ENCODE data around the gene SLC5A6. TPM values are rescaled to one million over a fixed set of nuclear protein-coding genes. Genes with fewer than 3 reads are reported as not detected.
"Not testable (repeated sequence)": the region's sequence is repeated elsewhere in the genome, so short reads cannot be mapped to it uniquely, and the experiment has no call there.

The SLC5A6 gene
- polyA plus RNA-seq, 3 donors = 46.6 to 56.2 (median 48.8) TPM

DNA sequence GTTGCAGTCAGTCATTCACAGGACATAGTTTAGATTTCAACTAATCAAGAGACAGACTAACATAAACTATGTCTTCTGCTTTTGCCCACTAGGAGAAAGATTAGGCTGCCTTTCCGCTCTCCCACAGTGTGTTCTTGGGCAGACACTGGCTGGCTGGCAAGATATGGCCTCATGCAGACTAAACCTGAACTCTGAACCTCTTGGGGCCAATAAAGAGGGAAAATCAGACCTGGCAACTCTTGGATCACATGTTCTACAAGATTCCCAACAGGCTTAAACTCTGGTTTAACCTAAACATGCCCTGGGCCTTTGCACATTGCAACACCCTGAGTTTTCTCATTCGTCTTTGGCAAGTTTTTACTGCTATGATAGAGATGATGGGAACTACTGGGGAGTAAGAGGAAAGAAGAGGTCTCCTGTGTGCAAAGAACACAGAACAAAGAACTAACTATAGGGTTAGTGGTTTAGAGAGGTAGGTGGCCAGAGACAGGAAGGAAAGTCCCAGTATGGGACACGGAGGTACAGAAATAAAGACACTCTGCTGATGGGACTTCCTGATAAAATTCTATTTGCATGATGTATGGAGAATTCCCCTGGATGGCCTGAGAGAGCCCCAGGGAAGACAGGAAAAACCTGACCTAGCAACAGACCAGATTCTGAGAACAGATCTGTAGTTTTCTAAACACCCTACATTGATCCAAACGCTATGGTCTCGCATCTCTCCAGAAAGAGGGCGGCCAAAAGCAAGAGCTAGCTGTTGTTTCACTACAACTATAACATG lies 2.3 kb downstream of the SLC5A6 start:
- DNase-seq = no peak

- no peak for DNase-seq
Measured at GRCh38 chr2:27208486-27209050, 3.5 kb downstream of the SLC5A6 start.

GRCh38 chr2:27206346-27206745 lies 5.7 kb downstream of the SLC5A6 start:
- no peak for DNase-seq

DNA sequence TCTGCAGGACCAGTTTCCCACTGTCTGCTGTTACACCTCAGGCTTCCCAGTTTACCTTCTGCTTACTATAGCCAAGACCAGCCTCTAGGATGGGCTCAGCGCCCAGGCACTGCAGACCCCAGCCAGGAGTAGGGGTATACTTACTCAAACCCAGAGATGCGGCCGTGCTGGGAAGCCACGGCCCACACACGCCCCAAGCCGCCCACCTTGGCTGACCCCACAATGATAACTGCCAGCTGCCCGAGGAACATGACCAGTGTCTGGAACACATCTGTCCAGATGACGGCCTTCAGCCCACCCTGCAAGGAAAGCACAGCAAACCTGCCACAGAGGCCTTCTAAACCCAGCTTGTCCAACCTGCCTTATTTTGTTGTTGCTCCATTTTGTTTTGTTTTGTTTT lies 6.9 kb downstream of the SLC5A6 start:
- DNase-seq = no peak

DNA sequence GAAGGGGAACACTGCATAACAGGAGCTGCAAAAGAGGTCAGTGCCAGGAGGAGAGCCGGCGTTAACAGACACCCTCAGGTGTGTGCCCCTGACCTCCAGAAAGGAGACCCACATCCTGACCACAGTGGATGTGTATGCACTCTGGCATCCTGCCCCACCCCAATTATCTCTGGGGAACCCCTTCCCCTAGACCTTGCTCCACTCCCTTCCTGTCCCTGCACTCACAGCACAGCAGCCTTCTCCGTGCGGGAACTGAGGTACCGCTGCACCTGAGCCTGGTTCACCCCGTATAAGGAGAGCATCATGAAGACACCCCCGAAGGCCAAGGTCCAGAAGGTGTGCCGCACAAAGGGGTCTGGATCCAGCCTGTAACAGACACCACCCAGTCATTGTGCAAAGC lies 7.5 kb downstream of the SLC5A6 start:
- DNase-seq = no peak

DNA sequence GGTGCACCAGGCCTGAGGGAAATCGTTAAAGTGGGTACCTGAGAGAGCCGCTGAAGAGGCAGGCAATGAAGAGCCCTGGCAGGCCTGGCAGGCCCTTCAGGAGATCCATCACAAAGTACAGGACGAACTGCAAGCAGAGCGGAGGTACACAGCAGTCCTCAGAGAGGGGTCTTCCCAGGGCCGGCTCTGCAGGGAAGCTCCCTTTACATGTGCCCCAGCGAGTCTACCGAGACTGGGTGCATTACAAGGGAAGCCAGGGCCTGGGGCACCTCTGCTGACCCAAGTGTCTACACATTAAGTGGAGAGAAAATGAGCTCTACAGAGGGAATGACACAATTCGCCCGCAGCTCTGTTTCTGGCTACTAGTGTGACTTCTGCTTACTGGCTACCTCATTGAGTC lies 8.3 kb downstream of the SLC5A6 start:
- no peak for DNase-seq

DNA sequence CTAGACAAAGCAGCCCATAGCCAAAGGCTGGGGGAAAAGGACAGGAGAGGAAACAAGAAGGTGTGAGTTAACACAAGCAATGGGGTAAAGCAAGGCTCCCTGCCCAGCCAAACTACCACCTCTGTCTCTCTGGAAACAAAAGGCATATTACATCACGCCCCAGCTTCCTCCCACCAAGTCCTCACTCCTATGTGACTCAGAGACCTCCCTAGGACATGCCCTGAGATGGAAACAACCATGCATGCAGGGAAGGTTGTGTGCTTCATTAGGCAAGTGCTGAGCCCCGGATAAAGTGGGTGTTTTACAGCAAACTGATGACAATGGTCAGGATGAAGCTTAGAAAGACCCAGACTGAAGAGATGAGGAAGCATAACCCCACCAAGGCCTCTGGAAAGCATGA lies 9.2 kb downstream of the SLC5A6 start:
- DNase-seq = no peak

- no peak for DNase-seq
Measured at GRCh38 chr2:27201675-27202074, 10.4 kb downstream of the SLC5A6 start.

DNA sequence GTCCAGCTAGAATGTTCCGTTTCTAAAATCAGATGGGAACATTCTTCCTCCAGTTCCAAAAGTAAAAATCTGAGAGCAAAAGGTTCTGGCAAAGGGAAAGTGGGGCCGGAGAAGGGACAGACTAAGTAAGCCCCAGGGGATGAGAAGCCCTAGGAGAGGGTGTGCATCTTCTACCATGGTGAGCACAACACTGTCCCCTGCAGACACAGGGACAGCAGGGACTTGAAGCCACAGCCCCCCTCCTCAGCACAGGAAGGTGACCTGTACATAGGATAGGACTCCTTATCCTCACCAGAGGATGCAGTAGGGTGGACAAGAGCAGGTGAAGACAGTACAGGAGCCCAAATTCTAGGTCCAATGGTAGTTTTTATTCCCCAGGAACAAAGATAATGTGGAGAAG lies 12.8 kb downstream of the SLC5A6 start:
- DNase-seq = no peak

GRCh38 chr2:27198627-27199026 lies 13.4 kb downstream of the SLC5A6 start:
- DNase-seq = no peak

DNA sequence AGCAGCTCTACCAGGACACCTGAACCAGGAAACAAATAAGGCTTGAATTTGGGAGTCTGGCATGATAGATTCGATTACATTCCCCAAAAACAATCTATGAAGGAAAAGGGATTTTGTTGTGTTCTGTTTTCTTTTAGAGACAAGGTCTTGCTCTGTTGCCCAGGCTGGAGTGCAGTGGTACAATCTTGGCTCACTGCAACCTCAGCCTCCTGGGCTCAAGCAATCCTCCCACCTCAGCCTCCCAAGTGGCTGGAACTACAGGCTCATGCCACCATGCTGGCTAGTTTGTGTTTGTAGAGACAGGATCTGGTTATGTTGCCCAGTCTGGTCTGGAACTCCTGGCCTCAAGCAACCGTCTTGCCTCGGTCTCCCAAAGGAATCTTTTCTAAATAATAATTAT lies 14.0 kb downstream of the SLC5A6 start:
- not testable (repeated sequence) for DNase-seq

DNA sequence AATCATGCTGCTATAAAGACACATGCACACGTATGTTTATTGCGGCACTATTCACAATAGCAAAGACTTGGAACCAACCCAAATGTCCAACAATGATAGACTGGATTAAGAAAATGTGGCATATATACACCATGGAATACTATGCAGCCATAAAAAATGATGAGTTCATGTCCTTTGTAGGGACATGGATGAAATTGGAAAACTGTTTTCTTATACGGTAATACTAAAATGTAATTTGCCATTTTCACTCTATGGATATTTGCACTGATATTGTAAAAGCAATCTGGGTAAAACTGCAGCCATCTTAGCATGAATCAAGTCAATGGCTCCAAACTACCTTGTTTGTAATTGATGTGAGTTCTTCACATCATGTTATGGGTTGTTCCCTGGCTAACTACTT lies 16.3 kb downstream of the SLC5A6 start:
- not testable (repeated sequence) for DNase-seq

- no peak for DNase-seq
Measured at GRCh38 chr2:27194538-27195354, 17.3 kb downstream of the SLC5A6 start.

GRCh38 chr2:27191070-27191829 lies 20.8 kb downstream of the SLC5A6 start:
- DNase-seq = peak; percentile 62

DNA sequence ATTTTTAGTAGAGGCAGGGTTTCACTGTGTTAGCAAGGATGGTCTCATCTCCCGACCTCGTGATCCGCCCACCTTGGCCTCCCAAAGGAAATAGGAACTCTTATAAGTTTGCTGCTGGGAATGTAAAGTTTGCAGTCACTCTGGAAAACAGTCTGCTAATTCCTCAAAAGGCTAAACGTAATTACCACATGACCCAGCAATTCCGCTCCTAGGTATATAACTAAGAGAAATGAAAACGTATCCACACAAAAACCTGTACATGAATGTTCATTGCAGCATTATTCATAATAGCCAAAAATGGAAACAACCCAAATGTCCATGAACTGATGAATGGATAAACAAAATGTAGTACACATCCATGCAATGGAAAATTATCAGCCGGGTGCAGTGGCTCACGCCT lies 22.1 kb downstream of the SLC5A6 start:
- DNase-seq = no peak

DNA sequence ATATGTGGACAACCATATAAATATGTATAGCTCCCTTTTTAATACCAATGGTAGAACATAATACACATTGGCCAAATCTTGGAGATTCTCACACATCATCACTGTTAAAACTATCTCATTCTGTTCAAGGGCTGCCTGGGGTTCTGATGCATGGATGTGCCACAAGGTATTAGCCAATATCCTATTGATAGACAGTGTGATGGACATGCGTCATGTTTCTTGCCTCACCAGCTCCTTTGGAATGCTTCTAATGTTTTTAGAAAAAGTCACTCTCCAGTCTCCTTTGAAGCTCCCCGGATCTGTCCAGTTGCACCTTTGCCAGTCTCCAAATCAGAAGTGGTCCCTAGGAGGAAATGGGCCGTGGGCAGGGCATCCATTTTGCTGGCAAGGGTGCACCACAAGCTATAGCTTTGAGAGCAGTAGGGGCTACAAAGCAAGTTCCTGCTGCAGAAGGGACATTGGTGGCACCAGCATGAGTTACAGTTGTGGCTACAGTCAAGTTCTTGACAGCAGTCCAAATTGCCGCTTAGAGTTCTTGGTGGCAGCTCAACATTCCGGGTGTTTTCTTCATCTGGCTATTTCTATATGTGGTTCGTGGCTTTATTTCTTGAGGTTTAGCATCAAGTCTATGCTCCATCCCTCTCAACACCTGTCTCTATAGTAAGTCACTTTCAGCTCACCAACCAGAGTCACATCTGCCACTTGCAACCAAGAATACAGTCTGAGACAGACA lies 25.3 kb downstream of the SLC5A6 start:
- no peak for DNase-seq

- DNase-seq = no peak
Measured at GRCh38 chr2:27185331-27186026, 26.6 kb downstream of the SLC5A6 start.

GRCh38 chr2:27184115-27184514 lies 28.0 kb downstream of the SLC5A6 start:
- no peak for DNase-seq

- DNase-seq = no peak
Measured at GRCh38 chr2:27182346-27182745, 29.7 kb downstream of the SLC5A6 start.

GRCh38 chr2:27179344-27180000 lies 32.6 kb downstream of the SLC5A6 start:
- no peak for DNase-seq

Measured in renal pelvis (tissue), 4 donors.